ENCODE data around the gene MAK.
A peak's percentile ranks its signal among the peaks of the same experiment; 100 is the strongest.
"Not testable (repeated sequence)": the region's sequence is repeated elsewhere in the genome, so short reads cannot be mapped to it uniquely, and the experiment has no call there.

Gene MAK, protein sequence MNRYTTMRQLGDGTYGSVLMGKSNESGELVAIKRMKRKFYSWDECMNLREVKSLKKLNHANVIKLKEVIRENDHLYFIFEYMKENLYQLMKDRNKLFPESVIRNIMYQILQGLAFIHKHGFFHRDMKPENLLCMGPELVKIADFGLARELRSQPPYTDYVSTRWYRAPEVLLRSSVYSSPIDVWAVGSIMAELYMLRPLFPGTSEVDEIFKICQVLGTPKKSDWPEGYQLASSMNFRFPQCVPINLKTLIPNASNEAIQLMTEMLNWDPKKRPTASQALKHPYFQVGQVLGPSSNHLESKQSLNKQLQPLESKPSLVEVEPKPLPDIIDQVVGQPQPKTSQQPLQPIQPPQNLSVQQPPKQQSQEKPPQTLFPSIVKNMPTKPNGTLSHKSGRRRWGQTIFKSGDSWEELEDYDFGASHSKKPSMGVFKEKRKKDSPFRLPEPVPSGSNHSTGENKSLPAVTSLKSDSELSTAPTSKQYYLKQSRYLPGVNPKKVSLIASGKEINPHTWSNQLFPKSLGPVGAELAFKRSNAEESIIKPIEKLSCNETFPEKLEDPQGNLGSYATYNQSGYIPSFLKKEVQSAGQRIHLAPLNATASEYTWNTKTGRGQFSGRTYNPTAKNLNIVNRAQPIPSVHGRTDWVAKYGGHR
- total RNA-seq: 0 to 1.4 (median 0.35) reads per million in 18 experiments

DNA sequence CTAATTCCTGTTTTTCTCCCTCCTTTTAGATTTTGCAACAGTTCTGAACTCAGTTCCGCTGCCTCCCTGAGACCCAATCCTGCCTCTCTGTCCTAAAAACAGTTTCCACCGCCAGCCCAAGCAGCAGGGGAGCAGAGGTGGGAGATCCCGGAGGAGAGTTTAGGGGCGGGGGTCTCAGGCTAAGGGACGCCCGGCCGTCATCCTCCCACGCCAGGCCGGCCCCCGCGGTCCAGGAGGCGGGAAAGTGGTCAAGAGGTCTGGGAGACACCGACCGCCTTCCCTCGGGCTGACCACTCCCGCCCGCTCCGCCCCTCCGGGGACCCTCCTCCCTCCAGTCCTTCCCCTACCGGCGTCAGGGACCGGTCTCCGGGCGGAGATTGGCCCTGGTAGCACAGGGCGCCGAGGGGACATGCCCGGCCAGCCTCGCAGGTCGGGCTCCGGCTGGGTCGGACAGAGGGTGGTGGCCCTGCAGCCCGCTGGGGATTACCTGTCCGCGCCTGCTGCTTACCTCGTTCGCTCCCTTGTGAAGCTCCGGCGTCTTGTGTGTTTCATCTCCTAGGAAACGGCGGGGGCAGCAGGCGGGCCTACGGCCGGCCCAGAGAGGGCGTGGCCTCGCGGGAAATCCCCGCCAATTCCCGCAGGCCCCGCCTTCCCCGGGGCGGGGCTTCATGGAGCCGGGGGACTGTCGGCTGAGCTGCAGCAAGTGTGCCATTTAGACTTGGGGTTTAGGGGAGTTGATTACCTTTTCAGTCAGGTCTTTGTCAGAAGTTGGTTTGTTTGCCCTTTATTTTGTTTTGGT lies at the start of gene MAK:
Gene MAK (minus strand): TSS at position 545 of the 799 bp plus-strand sequence. CDS start 7,891 bp downstream, outside the sequence.
- peak; percentile 87 to 91 for DNase-seq

DNA sequence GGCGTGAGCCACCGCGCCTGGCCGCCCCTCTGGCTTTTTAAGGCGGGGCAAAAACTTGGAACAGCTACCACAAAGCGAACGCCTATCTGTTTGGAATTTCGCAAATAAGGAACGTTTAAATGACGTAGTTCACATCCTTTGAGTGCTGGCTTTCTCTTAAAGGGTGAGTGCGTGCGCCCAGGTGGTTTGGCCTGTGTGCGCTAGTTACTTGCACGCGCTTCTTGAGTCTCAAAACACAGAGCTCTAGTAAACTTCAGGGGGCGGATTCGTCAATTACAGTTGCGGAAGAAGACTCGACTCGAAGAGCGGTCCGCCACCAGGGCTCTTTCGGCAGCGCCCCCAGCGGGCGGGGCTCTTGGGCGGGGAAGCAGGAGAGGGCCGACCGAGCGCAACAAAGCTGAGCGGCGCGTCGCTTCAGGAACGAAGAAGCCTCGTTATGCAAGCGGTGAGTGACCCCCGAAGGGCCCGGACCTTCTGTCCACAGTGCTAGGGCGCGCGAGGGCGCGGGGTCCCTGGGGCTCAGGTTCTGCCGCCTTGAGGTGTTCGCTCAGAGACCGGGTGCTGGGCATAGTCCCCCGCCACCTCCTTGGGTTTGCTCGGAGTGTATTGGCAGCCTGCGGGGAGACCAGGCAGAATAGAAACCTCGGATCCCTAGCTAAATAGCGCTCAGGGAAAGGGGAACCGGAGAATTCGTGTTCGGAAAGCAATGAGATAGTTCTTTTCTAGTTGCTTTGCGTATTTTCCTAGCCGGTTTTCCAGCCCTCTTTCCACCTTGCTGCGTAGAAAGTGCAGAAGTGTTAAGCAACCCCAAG lies 48.6 kb upstream of the MAK start, which contains the start of gene SYCP2L:
Gene SYCP2L (plus strand): TSS at position 362 of the 812 bp plus-strand sequence. CDS start 75 bp downstream, at position 437.
- DNase-seq: peak; percentile 33 to 70

DNA sequence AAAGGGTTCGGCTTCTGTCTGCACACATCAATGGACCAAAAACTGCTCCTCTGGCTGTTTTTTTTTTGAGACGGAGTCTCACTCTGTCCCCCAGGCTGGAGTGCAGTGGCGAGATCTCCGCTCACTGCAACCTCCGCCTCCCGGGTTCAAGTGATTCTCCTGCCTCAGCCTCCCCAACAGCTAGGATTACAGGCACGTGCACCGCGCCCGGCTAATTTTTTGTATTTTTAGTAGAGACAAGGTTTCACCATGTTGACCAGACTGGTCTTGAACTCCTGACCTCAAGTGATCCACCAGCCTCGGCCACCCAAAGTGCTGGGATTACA lies 48.0 kb upstream of the MAK start:
- DNase-seq: not testable (repeated sequence)

DNA sequence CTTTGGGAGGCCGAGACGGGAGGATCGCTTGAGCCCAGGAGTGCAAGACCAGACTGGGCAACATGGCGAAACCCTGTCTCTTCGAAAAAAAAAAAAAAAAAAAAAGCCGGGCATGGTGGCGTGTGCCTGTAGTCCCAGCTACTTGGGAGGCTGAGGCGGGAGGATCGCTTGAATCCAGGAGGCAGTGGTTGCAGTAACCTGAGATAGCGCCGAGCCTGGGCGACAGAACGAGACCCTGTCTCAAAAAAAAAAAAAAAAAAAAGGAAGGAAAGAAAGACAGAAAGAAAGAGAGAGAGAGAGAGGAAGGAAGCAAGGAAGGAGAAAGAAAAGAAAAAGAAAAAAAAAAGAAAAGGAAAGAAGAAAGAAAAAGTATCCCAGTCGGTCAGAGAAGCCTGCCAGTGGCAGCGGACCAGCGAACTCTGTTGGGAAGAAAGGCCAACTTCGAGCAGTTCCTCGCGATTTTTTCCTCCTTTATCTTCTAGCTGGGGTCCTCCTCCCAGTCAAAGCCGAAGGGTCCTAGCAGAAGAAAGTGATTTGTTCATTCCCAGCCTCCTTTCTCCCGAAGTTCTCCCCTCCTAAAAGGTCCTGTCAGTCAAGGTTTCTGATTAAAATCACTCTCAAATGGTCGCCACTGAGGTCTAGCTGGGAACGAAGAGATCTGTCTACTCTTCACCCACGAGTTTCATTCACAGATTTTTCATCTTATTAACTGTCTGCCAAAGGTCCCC lies 46.1 kb upstream of the MAK start:
- no peak for DNase-seq

DNA sequence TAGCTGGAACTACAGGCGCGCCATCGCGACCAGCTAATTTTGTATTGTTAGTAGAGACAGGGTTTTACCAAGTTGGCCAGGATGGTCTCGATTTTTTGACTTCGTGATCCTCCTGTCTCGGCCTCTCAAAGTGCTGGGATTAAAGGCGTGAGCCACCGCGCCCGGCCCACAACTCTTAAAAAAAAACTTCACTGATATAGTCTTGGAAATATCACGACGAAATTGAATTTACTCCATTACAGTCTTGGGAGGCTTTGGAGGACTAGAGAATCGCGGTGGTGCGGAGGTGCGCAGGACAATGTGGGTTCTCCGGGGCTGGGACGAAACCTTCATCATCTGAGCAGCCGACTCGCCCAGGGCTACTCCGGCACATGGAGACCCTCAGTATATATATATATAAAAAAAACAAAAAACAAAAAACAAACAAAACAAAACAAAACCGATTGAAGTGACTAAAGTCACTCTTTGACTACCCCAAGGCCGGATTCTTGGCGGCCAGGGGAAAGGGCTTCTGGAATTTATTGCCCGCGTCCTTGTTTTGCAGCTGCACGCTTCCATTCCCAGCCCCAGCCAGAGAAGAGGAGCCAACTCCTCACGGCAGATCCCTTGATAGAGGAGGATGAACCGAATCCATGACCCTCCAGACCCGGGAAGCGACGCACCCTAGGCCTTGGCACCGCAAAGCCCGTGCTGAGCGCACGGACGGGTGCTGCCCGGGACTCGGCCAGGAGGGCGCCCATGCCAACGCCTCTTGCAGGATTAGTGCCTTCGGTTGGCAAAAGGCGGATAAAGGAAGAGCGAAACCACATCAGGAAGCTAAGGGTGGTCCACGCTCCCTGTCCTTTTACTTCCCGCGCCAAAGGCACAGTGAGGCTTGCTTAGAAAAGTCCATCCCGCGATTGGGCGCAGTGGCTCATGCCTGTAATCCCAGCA lies 45.2 kb upstream of the MAK start:
- DNase-seq: no peak

DNA sequence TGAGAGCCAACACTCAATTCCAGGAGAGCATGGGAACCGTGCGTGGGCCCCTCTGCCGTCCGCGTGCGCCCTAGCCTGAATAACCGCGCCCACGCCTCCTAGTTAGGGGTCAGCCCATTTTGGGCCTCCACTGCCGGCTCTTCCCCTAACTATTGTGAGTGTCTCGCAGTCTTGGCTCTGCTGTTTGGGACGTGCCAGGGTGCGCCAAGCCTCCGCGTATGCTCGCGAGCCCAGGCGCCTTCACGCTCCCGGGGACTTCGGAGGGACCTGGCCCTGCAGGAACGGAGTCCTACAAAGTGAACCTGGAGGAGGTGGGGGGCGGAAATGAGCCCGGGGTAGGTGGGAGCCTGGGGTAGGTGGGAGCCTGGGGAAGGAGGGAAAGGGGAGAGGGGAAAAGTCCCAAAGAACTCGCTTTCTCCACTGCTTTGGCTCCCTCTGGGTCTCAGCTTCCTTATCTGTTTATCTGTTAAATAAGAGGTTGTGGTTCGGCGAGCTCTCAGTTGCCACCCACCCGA lies 44.4 kb upstream of the MAK start:
- DNase-seq: peak in 1 of 2 donors; percentile 34

DNA sequence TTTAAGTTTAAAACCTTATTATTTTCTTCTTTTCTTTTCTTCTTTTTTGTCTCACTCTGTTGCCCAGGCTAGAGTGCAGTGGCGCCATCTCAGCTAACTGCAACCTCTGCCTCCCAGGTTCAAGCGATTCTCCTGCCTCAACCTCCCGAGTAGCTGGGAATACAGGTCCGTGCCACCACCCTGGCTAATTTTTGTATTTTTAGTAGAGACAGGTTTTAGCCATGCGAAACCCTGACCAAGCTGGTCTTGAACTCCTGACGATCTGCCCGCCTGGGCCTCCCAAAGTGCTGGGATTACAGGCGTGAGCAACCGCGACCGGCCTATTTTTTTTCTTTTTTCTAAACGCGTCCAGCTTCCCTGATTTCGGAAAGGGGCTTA lies 43.9 kb upstream of the MAK start:
- DNase-seq: not testable (repeated sequence)

DNA sequence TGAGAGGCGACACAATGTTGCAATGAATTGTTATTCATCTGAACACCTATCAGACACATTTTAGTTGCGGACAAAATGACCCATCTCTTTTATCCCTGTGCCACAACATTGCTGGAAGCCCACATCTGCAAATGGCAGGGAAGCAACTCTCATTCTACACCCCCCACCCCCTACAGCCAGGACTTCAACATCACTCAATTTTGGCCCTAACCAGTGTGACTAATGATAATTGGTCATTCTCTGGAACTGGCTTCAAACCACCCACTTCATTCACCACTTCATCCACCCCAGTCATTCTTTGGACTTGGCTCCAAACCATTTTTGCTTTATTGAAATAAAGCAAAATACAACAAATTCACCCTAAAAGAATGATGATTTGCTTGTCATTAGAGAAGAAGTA lies 42.0 kb upstream of the MAK start:
- DNase-seq: no peak

DNA sequence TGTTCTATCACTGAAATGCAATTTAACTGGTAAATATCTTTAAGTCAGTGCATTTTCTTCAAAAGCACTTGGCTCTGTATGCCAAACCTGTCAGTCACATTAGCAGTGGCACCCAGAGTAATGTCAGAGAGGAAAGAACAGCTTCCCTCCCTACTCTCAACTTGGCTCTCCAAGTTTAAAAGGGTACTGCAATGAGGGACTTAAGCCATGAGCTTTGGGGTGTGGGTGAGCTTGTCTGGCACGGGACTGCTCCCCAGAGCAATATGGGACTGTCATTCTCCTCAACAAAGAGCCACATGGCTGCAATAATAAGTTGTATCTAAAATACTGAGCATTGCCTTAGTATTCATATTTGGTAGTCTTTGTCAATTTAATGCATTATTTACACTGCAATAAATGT lies 39.5 kb upstream of the MAK start:
- DNase-seq: no peak

DNA sequence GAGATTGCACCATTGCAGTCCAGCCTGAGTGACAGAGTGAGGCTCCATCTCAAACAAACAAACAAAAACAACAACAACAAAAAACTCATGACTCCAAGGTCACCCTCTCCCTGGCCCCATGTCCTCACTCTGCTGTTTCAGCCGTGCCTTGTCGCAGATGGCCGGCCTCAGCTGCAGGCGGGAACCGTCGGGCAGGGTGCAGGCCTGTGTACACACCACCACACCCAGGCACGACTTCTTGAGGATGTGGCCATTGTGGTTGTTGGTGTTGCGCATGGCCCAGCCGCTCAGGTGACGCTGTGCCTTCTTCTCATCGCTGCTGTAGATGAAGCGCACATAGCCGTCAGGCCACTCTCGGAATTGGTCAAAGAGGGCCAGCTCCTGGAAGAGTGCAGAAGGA lies 38.7 kb upstream of the MAK start:
- DNase-seq: no peak

DNA sequence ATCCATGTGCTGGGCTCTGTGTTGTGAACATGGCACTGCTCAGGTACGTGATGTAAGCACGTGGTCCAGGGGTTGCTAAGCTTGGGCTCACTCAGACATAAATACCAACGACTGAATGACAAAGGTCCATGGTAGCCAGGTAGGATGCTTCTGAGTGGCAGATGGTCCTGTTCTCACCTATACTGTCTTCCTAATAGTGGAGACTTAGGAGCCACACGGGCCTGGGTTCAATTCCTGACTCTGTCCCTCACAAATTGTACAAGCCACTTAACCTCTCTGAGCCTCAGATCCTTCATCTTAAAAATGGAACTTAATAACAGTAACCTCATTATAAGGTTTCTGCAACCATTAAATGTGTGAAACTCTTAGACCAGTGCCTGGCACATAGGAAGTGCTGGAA lies 36.7 kb upstream of the MAK start:
- no peak for DNase-seq

DNA sequence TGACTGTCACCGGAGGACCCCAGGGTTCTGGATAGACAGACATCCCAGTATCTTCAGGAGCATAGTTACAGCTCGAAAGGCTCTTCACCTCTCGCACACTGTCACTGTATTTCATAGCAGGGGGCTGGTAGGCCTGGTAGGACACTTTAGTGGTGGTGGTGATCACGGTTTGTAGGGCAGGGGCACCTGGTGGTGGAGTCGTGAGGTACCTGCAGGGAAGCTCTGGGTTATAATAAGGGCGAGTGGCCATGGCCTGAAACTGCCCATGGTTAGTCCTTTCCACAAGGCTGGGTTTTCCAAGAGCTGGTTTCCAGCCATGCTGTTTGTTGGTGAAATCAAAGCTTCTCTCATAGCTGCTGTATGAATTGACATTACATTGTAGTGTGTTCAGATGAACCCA lies 35.9 kb upstream of the MAK start:
- no peak for DNase-seq

DNA sequence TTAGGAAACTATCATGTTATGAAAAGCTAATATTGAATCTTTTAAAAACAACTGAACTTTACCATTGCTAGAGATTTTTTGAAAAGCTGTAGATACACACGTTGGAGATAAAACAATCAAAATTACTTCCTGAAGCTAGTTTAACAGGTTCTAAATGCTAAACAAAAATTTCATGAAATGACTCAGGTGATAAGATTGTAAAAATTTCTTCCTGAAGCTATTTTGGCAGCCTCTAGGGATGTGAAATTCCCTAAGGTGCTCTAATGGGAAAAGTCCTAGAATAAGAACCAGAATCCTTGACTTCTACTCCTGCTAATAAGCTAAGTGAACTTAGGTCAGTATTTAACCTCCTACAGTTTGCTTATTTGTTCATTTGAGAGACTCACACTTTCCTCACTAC lies 35.0 kb upstream of the MAK start:
- DNase-seq: no peak

DNA sequence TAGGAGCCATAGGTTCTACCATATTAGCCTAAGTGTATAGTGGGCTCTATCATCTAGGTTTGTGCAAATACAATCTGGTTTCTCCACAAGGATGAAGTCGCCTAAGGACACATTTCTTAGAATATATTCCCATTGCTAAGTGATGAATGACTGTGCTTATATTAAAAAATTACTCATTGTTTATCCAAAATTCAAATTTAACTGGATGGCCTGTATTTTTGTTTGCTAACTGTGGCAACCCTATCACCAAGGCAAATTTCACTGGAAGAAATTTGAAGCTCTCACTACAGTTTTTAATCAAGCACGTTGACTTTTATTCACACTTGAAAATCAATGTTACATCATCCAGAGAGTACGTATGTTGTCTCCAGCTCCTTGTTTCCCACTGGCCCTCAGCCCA lies 29.6 kb upstream of the MAK start:
- no peak for DNase-seq

DNA sequence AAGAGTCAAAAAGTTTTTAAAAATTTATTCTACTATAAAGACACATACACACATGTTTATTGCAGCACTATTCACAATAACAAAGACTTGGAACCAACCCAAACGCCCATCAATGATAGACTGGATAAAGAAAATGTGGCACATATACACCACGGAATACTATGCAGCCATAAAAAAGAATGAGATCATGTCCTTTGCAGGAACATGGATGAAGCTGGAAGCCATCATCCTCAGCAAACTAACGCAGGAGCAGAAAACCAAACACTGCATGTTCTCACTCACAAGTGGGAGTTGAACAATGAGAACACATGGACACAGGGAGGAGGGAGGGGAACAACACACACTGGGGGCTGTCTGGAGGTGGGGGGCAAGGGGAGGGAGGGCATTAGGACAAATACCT lies 28.4 kb upstream of the MAK start:
- DNase-seq: not testable (repeated sequence)

DNA sequence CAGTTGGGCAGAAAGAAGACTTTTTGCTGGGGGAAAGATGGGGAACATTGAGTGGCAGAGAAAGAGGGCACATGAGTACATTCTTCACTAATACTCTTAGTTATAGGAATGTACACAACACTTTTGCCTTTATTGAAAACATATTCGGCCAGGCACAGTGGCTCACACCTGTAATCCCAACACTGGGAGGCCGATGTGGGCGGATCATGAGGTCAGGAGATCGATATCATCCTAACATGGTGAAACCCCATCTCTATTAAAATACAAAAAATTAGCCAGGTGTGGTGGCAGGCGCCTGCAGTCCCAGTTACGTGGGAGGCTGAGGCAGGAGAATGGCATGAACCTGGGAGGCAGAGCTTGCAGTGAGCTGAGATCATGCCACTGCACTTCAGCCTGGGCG lies 24.7 kb upstream of the MAK start:
- not testable (repeated sequence) for DNase-seq

DNA sequence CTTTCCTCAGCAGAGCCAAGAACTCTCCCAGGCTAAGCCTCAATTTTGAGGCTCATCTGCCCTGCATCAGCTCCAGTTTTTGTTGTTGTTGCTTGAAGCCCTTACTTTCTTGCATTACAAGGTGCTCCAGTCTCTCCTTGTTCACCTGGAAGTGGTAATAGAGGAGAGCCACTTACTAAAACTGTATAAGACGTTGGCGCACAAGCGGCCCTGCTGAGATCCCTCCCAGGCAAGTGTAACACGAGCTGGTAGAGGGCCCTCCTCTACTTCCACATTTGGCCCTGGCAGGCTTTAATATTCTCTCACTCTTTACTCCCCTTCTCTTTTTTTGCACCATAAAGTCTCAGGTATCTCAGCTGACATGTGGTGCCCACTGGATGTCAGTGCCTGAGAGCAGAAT lies 24.0 kb upstream of the MAK start:
- no peak for DNase-seq

DNA sequence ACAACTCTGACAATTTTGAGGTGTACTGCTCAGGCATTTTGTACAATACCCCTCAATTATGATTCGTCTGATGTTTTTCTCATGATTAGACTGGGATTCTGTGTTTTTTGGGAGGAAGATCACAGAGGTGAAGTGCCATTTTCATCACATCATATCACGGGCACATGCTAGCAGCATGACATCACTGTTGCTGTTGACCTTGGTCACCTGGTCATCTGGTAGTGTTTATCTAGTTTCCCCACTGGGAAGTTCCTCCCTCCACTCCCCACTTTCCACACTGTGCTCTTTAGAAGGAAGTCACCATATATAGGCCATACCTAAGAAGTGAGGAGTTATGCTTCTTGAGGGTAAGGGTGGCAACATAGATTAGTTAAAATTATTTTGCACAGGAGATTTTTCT lies 22.7 kb upstream of the MAK start:
- no peak for DNase-seq

DNA sequence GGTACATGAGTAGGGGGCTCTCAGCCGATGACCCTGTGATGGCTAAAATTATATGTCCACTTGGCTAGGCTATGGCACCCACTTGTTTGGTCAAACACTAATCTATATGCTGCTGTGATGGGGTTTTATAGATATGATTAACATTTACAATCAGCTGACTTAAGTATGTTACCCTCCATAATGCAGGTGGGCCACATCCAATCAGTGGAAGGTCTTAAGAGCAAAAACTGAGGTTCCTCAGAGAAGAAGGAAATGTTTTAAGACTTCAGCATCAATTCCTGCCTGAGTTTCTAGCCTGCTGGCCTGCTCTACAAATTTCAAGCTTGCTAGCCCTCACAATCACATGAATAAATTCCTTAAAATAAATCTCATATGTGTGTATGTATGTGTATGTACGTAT lies 18.9 kb upstream of the MAK start:
- no peak for DNase-seq

DNA sequence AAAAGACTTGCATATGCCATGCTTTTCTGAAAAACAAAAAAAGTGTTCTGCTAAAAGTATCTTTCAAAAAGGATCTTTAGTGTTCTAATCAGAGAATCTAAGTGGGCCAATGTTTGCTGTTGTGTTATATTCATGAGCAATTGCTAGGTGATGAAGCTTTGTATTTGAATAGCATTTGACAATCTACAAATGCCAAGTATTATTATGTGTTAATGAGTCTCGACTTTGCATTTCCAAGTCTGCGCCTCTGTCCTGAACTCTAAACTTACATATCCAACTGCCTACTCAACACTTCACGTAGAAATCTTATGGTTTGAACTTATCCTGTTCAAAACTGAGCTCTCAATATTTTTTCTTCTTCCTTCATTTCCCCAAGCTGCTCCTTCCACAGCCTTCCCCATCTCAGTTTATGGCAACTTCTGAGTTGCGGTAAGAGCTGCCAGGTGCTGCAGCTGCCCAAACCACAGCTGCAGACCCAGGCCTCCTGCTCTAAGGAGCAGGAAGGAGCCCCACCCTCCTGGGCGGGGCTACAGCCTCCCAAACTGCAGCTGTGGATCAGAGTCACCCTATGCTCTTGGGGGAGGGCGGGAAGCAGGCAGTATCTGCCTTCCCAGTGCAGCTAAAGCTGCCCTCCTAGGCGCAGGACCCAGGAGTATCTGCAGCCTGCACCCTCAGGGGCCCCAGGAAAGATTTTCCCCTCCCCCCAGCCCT lies 16.7 kb upstream of the MAK start:
- DNase-seq: no peak

Data from inflammatory macrophage (primary cell).